Stomach (tissue), 9 donors: ENCODE results near the gene SLC35D1. TPM values are rescaled to one million over a fixed set of nuclear protein-coding genes. Genes with fewer than 3 reads are reported as not detected.

Experiments
- DNase-seq, 2 donors: peaks; one replicate each; pipeline versions ENCODE4 v3.0.0 to v3.0.0-alpha.2; 2013 to 2019
- H3K27ac ChIP-seq, 5 donors: fragments of 200-600 bp in 4 of 5; sonication (generic) in 4 of 5; one replicate each; pipeline ENCODE4 v1.5.1; 2013 to 2019; ENCODE audit warnings: mild to moderate bottlenecking in 1 of 5, moderate library complexity in 1 of 5
- H3K27me3 ChIP-seq, 3 donors: fragments of 200-600 bp; sonication (generic); one replicate each; pipeline ENCODE4 v1.5.1; 2017 to 2019; ENCODE audit warnings: mixed run types in 1 of 3
- H3K36me3 ChIP-seq, 4 donors: fragments of 200-600 bp; sonication (generic); 1 replicate in 3 of 4; 2 replicates in 1 of 4; pipeline ENCODE4 v1.5.1; 2016 to 2019
- H3K4me1 ChIP-seq, 4 donors: fragments of 200-600 bp; sonication (generic); one replicate each; pipeline ENCODE4 v1.5.1; 2016 to 2019
- H3K4me3 ChIP-seq, 4 donors: fragments of 200-600 bp; sonication (generic) in 3 of 4; one replicate each; pipeline ENCODE4 v1.5.1; 2016 to 2019; ENCODE audit warnings: mild to moderate bottlenecking in 1 of 4
- H3K9me3 ChIP-seq, 4 donors: fragments of 200-600 bp; sonication (generic); one replicate each; pipeline ENCODE4 v1.5.1; 2016 to 2019
- EP300 ChIP-seq: sonication (generic); formaldehyde crosslinking; IDR thresholded peaks from one replicate; pipeline ENCODE4 v1.6.1; 2017; ENCODE audit warnings: antibody characterized with exemption
- POLR2A ChIP-seq, 4 donors: fragments of 450-650 bp; IDR thresholded peaks; one replicate each; pipeline ENCODE4 v1.6.1; 2016; ENCODE audit warnings: antibody characterized with exemption in 4 of 4, control low read depth in 2 of 4, mild to moderate bottlenecking in 1 of 4, moderate library complexity in 1 of 4
- POLR2AphosphoS5 ChIP-seq, 3 donors: sonication (generic); formaldehyde crosslinking; IDR thresholded peaks; one replicate each; pipeline ENCODE4 v1.6.1; 2016; ENCODE audit warnings: antibody characterized with exemption in 3 of 3
- WGBS, 5 donors: extraction: QIAGEN DNeasy Blood & Tissue Kit in 3 of 5; methylation state at CpG; one replicate each; pipeline versions ENCODE4 v1.1.5 to v1.1.7; 2013 to 2018; 5-methylcytosine and 5-hydroxymethylcytosine counted together
- intact Hi-C: fragments of 100-400 bp; cut with DNase I; formaldehyde crosslinking; loops from one replicate; pipeline ENCODE4 v1.15.1; 2023; ENCODE audit warnings: low total_unique reads
- polyA plus RNA-seq, 3 donors: library from polyadenylated mRNA; stranded (reverse); fragments of 200-250 nt; gene quantifications; one replicate each; pipeline ENCODE4 v1.2.3, GENCODE V29; 2013
- total RNA-seq, 5 donors: library from RNA; depleted of rRNA; stranded (reverse); fragments of >200 nt; gene quantifications; one replicate each; pipeline versions ENCODE4 v1.1.0 to v1.2.3, GENCODE V29; 2014 to 2016
- TF ChIP-seq, protein P1 (sequence below), 7 experiments: fragments of 450-650 bp in 4 of 7; fragments of 200-600 bp in 3 of 7; sonication (generic) in 3 of 7; IDR thresholded peaks; one replicate each; pipeline ENCODE4 v1.5.1; 2016 to 2019; ENCODE audit warnings: antibody characterized with exemption in 7 of 7, control low read depth in 2 of 7, mild to moderate bottlenecking in 1 of 7
- donor health status: healthy with polysubstance abuse.
- donor health status: Bipolar disorder and iron deficiency.
- donor health status: healthy.

Gene SLC35D1
- total and polyA plus RNA-seq, 8 donors, result 1.7 to 40.8 (median 10.0) TPM

DNA sequence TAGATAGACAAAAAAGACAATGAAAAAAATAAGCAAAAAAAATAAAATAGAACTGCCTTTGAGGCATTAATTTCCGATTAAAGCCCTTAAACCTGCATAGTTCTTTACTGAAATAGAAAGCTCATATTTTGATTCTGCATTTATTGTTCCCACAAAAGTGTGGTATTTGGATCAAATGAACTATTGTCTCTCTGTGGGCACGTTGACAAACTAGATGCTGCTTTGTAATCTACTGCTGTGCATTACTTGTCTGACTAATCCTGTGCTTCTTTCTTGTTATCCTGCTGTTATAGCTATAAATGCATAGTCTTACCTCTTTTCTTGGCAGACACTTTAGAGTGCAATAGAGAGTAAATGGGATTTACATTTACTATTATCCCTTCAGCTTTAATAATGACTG, 31.4 kb upstream of the SLC35D1 start:
- TF ChIP-seq POLR2A (IDR thresholded peaks at IDR 0.05) (no peak), EP300 (no peak), POLR2AphosphoS5 (IDR thresholded peaks at IDR 0.05) (no peak)
- TF ChIP-seq, protein P1, sequence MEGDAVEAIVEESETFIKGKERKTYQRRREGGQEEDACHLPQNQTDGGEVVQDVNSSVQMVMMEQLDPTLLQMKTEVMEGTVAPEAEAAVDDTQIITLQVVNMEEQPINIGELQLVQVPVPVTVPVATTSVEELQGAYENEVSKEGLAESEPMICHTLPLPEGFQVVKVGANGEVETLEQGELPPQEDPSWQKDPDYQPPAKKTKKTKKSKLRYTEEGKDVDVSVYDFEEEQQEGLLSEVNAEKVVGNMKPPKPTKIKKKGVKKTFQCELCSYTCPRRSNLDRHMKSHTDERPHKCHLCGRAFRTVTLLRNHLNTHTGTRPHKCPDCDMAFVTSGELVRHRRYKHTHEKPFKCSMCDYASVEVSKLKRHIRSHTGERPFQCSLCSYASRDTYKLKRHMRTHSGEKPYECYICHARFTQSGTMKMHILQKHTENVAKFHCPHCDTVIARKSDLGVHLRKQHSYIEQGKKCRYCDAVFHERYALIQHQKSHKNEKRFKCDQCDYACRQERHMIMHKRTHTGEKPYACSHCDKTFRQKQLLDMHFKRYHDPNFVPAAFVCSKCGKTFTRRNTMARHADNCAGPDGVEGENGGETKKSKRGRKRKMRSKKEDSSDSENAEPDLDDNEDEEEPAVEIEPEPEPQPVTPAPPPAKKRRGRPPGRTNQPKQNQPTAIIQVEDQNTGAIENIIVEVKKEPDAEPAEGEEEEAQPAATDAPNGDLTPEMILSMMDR (IDR thresholded peaks at IDR 0.05), result no peak
- Histone ChIP-seq H3K27ac (no peak overlapping the region), H3K4me1 (no peaks in the 10 kb centered on the region), H3K27me3 (no peaks in the 10 kb centered on the region), H3K4me3 (no peak overlapping the region), H3K9me3 (peaks cover 0 to 8% (median 0%) of the 10 kb centered on the region in 4 donors), H3K36me3 (no peaks in the 10 kb centered on the region)
- WGBS, 5 donors, result 36 to 54% (median 45%) methylated on average over 2 of the region's 2 CpGs
- DNase-seq, result no peak
- intact Hi-C loops, result no loop called here

DNA sequence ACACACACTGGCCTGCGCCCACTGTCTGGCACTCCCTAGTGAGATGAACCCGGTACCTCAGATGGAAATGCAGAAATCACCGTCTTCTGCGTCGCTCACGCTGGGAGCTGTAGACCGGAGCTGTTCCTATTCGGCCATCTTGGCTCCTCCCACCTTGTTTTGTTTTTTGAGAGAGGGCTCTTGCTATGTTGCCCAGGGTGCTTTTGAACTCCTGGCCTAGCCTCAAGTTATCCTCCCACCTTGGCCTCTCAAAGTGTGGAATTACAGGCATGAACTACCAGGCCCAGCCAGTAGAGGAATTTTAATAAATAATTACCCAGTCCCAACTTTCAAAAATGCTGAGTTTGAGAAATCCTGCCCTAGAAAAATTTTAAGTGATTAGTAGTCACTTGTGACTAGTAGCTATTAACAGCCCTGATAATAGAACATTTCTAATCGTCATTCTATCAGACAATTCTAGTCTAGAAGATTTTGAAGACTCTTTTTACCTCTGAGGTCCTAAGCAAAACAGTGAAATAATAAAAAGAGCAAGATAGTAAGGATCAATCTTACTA, 30.9 kb upstream of the SLC35D1 start:
- no peak for DNase-seq
- no peak overlapping the region for H3K4me3 ChIP-seq
- H3K27ac ChIP-seq, result no peak overlapping the region
- H3K36me3 ChIP-seq, result no peaks in the 10 kb centered on the region
- H3K4me1 ChIP-seq, result no peaks in the 10 kb centered on the region
- H3K9me3 ChIP-seq, result peaks cover 0 to 8% (median 0%) of the 10 kb centered on the region in 4 donors
- TF ChIP-seq, protein P1 (IDR thresholded peaks at IDR 0.05), result no peak
- no peak for TF ChIP-seq EP300
- no peak for TF ChIP-seq POLR2AphosphoS5 (IDR thresholded peaks at IDR 0.05)
- no peak for TF ChIP-seq POLR2A (IDR thresholded peaks at IDR 0.05)
- WGBS, 5 donors, result 90 to 98% (median 95%) methylated on average over 4 to 7 of the region's 9 CpGs
- intact Hi-C loops, result no loop called here
- no peaks in the 10 kb centered on the region for H3K27me3 ChIP-seq

DNA sequence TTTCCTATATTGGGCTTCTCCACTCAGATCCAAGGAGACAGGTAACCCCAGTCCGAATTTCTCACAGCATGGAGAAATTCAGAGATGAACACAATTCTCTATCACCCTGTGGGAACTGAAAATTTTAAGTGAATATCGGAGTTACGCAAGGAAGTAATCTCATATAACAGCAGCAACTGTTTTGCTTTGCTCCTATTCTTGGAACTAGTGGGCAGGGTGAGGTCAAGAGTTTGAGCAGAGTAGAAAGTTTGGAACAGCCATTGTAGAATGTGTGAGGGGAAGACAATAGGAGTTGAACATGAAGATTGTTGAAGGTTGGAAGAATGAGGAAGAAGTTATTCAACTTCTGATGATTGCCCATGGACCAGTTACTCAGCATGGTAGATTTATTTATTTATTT, 24.3 kb upstream of the SLC35D1 start:
- TF ChIP-seq EP300 (no peak), POLR2AphosphoS5 (IDR thresholded peaks at IDR 0.05) (no peak), POLR2A (IDR thresholded peaks at IDR 0.05) (no peak)
- TF ChIP-seq, protein P1 (IDR thresholded peaks at IDR 0.05), result no peak
- 92 to 97% (median 96%) methylated on average over 3 of the region's 3 CpGs for WGBS, 5 donors
- H3K27me3 ChIP-seq, result no peaks in the 10 kb centered on the region
- no peak overlapping the region for H3K27ac ChIP-seq
- no peaks in the 10 kb centered on the region for H3K36me3 ChIP-seq
- H3K4me1 ChIP-seq, result no peaks in the 10 kb centered on the region
- H3K4me3 ChIP-seq, result no peak overlapping the region
- H3K9me3 ChIP-seq, result no peaks in the 10 kb centered on the region
- DNase-seq, result no peak
- intact Hi-C loops, result no loop called here

DNA sequence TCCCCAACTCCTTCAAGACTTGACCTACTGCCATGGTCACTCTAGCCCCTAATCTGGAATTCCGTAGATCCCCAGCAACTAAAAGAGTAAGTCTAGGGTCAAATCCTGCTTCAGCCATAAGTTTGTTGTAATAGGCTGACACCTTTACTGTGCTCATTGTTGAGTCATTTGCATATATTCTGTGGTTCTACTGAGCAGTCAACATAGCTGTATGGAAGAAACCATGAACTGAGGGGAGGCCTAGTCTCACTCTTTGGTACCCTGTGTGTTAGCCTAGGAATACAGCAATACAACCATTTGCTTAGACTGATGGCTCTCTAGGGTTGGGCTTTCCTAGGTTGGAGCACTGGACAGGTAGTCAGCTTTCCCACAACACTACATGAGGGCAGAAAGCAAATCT, 23.6 kb upstream of the SLC35D1 start:
- Histone ChIP-seq H3K9me3 (no peaks in the 10 kb centered on the region), H3K4me3 (no peak overlapping the region), H3K36me3 (no peaks in the 10 kb centered on the region), H3K27ac (no peak overlapping the region), H3K27me3 (no peaks in the 10 kb centered on the region), H3K4me1 (no peaks in the 10 kb centered on the region)
- no peak for TF ChIP-seq POLR2AphosphoS5 (IDR thresholded peaks at IDR 0.05)
- TF ChIP-seq EP300, result no peak
- TF ChIP-seq, protein P1 (IDR thresholded peaks at IDR 0.05), result no peak
- no peak for TF ChIP-seq POLR2A (IDR thresholded peaks at IDR 0.05)
- intact Hi-C loops, result no loop called here
- WGBS, 5 donors, result 83 to 100% (median 93%) methylated on average over 1 of the region's 1 CpG
- no peak for DNase-seq
